ENCODE measurements around the gene XK. TPM values are rescaled to one million over a fixed set of nuclear protein-coding genes. Genes with fewer than 3 reads are reported as not detected.

Gene XK
- total RNA-seq, 1 experiment from 2014 or later = 1.1 TPM

DNA sequence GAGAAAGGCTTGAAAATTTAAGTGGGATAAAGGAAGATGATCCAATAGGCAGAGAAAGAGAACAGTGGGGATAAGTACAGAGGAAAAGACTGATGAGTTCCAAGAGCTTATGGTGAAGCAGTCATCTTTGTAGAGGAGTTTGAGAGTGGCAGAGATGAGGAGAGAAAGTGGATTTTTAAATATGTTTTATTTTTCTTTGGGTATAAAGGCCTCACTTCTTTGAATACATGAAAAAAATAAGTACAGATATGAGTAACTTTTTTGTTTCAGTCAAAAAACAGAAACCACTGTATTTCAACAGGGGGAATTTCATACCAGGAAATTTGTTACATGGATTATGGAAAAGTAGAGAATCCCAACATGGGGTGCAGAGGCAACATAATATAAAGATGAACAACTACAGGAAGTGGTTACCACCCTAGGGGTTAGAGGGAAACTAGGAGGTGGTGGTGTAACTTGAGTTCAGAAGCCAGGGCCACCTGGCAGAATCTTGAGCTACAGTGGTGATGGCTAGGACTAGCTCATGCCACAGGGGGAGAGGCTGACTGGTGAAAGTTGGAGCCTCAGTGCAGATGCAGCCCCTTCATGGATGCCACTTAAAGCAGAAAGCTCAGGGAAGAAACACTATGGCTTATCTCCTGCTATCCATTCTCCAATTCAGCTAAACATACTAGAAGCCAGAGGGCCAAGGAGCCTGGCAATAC lies 90.8 kb downstream of the XK start:
- no peak for DNase-seq (ENCODE audit: low spot score)
- ChIA-PET CTCF (no interaction called here), POLR2A (no interaction called here)
- Mint-ChIP-seq H3K27me3 (ENCODE audit: low read depth) (no peaks in the 10 kb centered on the region; the same call in 1 of the 2 replicates), H3K9me3 (no peaks in the 10 kb centered on the region), H3K36me3 (no peaks in the 10 kb centered on the region), H3K27ac (no peak overlapping the region), H3K4me1 (0 out of 2 replicates have a peak, but pooled peaks cover 2% of the 10 kb centered on the region), H3K4me3 (no peak overlapping the region)
- no peak for ATAC-seq
- TF ChIP-seq ZNF219 (CRISPR knock-in tag; IDR thresholded peaks at IDR 0.05; ENCODE audit: borderline replicate concordance) (no peak), NFE2L1 (CRISPR knock-in tag; IDR thresholded peaks at IDR 0.05) (no peak), SP1 (CRISPR knock-in tag; conservative IDR thresholded peaks at IDR 0.05) (no peak), GABPB1 (CRISPR knock-in tag; IDR thresholded peaks at IDR 0.05) (no peak), PRDM15 (CRISPR knock-in tag; IDR thresholded peaks at IDR 0.05) (no peak), CDX4 (CRISPR knock-in tag; IDR thresholded peaks at IDR 0.05; ENCODE audit: borderline replicate concordance) (no peak), ZBTB21 (CRISPR knock-in tag; IDR thresholded peaks at IDR 0.05; ENCODE audit: borderline replicate concordance) (no peak), SMAD3 (CRISPR knock-in tag; IDR thresholded peaks at IDR 0.05; ENCODE audit: borderline replicate concordance) (no peak), ATF1 (CRISPR knock-in tag; IDR thresholded peaks at IDR 0.05) (no peak)
- TF ChIP-seq, protein P1, sequence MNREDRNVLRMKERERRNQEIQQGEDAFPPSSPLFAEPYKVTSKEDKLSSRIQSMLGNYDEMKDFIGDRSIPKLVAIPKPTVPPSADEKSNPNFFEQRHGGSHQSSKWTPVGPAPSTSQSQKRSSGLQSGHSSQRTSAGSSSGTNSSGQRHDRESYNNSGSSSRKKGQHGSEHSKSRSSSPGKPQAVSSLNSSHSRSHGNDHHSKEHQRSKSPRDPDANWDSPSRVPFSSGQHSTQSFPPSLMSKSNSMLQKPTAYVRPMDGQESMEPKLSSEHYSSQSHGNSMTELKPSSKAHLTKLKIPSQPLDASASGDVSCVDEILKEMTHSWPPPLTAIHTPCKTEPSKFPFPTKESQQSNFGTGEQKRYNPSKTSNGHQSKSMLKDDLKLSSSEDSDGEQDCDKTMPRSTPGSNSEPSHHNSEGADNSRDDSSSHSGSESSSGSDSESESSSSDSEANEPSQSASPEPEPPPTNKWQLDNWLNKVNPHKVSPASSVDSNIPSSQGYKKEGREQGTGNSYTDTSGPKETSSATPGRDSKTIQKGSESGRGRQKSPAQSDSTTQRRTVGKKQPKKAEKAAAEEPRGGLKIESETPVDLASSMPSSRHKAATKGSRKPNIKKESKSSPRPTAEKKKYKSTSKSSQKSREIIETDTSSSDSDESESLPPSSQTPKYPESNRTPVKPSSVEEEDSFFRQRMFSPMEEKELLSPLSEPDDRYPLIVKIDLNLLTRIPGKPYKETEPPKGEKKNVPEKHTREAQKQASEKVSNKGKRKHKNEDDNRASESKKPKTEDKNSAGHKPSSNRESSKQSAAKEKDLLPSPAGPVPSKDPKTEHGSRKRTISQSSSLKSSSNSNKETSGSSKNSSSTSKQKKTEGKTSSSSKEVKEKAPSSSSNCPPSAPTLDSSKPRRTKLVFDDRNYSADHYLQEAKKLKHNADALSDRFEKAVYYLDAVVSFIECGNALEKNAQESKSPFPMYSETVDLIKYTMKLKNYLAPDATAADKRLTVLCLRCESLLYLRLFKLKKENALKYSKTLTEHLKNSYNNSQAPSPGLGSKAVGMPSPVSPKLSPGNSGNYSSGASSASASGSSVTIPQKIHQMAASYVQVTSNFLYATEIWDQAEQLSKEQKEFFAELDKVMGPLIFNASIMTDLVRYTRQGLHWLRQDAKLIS (CRISPR knock-in tag; IDR thresholded peaks at IDR 0.05; ENCODE audit: borderline replicate concordance) = no peak

DNA sequence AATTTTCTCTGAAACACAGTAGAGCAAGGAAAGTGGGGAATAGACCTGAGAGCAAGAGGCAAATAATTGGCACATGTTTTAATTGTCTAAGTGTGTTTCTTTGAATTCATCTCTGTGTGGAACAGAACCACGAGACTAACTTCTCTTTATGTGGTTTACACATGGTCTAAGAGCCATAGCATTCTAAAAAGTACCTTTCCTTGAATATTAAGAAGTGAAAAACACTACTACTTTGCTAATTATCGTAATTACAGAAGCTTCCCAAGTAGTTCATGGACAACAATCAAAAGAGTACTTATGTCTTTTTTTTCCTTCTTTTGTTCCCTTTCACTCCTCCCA lies 91.4 kb downstream of the XK start:
- H3K9me3 Mint-ChIP-seq = no peaks in the 10 kb centered on the region
- no peaks in the 10 kb centered on the region for H3K27me3 Mint-ChIP-seq (ENCODE audit: low read depth)
- no peak overlapping the region for H3K4me3 Mint-ChIP-seq
- DNase-seq (ENCODE audit: low spot score) = no peak
- ChIA-PET CTCF (no interaction called here), POLR2A (no interaction called here)
- TF ChIP-seq JAZF1 (CRISPR knock-in tag; IDR thresholded peaks at IDR 0.05) = no peak
- TF ChIP-seq, protein P2, sequence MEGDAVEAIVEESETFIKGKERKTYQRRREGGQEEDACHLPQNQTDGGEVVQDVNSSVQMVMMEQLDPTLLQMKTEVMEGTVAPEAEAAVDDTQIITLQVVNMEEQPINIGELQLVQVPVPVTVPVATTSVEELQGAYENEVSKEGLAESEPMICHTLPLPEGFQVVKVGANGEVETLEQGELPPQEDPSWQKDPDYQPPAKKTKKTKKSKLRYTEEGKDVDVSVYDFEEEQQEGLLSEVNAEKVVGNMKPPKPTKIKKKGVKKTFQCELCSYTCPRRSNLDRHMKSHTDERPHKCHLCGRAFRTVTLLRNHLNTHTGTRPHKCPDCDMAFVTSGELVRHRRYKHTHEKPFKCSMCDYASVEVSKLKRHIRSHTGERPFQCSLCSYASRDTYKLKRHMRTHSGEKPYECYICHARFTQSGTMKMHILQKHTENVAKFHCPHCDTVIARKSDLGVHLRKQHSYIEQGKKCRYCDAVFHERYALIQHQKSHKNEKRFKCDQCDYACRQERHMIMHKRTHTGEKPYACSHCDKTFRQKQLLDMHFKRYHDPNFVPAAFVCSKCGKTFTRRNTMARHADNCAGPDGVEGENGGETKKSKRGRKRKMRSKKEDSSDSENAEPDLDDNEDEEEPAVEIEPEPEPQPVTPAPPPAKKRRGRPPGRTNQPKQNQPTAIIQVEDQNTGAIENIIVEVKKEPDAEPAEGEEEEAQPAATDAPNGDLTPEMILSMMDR (IDR thresholded peaks at IDR 0.05) = no peak
- no peak for TF ChIP-seq RELA (CRISPR knock-in tag; IDR thresholded peaks at IDR 0.05; ENCODE audit: borderline replicate concordance)
- TF ChIP-seq, protein P3, sequence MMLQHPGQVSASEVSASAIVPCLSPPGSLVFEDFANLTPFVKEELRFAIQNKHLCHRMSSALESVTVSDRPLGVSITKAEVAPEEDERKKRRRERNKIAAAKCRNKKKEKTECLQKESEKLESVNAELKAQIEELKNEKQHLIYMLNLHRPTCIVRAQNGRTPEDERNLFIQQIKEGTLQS (CRISPR knock-in tag; conservative IDR thresholded peaks at IDR 0.05) = no peak
- no peak for TF ChIP-seq ESRRA (CRISPR knock-in tag; IDR thresholded peaks at IDR 0.05; ENCODE audit: borderline replicate concordance)
- TF ChIP-seq JUN (CRISPR knock-in tag; IDR thresholded peaks at IDR 0.05) = no peak
- TF ChIP-seq OVOL2 (CRISPR knock-in tag; IDR thresholded peaks at IDR 0.05; ENCODE audit: borderline replicate concordance) = no peak
- no peak for TF ChIP-seq RORB (CRISPR knock-in tag; IDR thresholded peaks at IDR 0.05)
- no peaks in the 10 kb centered on the region for H3K36me3 Mint-ChIP-seq
- 0 out of 2 replicates have a peak, but pooled peaks cover 2% of the 10 kb centered on the region for H3K4me1 Mint-ChIP-seq
- ATAC-seq = no peak
- H3K27ac Mint-ChIP-seq = no peak overlapping the region

All from WTC11 (cell line).